GM12891 (cell line): ENCODE measurements around the gene PCBD2.

Experiments
- POLR2A ChIP-seq: IDR thresholded peaks from 2 replicates; pipeline ENCODE4 v1.6.1; 2011; ENCODE audit warnings: low read depth, low read length, control low read depth
- POLR2AphosphoS5 ChIP-seq: IDR thresholded peaks from 2 replicates; pipeline ENCODE4 v1.6.1; 2011; ENCODE audit warnings: low read depth, low read length, control low read depth
- POU2F2 ChIP-seq: IDR thresholded peaks from 2 replicates; pipeline ENCODE4 v1.6.1; 2011; ENCODE audit warnings: low read depth, mild to moderate bottlenecking, control low read depth, low read length, moderate library complexity
- TAF1 ChIP-seq: IDR thresholded peaks from 2 replicates; pipeline ENCODE4 v1.6.1; 2011; ENCODE audit warnings: low read depth, low read length, control low read depth

DNA sequence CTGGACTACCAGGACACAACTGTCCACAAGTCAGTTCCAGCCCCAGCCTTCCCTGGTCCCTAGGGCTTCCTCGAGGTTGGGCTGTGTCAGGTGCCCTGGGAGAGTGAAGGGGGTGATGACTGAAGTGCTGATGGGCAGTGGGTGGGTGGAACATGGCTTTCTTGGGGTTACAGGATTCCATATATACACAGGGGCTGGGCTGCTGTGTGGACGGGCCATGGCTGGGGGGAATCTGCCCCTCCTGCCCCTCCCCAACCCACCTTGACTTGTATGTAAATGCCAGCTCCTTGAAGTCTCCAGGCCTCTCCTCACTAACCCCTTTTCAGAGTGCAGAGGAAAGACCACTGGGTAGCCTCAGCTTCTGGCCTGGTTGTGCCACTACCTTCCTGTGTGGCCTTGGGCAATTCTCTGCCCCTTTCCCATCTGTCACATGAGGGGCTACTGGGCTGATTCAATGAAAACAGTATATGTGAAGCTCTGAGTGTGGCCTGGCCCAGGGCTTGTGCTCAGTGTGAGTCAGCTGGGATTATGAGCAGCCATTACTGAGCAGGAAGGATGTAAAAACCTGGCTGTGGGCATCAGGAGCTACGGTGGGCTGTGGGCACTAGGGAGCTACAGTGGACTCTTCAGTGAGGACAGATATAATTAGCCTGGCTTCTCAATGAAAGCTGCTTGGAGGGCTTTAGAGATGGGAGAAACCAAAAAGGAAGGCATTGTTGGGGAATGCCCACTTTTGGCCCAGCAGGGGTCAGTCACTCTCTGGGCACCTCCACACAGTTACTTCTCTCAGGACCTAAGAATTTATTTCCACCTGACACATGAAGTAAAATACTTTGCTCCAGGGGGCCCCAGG, 105.8 kb downstream of the PCBD2 start:
- TF ChIP-seq POLR2AphosphoS5 = no peak
- TF ChIP-seq TAF1 = no peak
- no peak for TF ChIP-seq POLR2A
- no peak for TF ChIP-seq POU2F2
